GM18868 (cell line): ENCODE results near the gene MINK1.

Experiments
- ATAC-seq: cut with Tn5 transposase; IDR thresholded peaks from one replicate; pipeline ENCODE4 v1.9.1; 2021; ENCODE audit warnings: mild to moderate bottlenecking, moderate library complexity; ENCODE audit not compliant: unreplicated experiment

The MINK1 gene

DNA sequence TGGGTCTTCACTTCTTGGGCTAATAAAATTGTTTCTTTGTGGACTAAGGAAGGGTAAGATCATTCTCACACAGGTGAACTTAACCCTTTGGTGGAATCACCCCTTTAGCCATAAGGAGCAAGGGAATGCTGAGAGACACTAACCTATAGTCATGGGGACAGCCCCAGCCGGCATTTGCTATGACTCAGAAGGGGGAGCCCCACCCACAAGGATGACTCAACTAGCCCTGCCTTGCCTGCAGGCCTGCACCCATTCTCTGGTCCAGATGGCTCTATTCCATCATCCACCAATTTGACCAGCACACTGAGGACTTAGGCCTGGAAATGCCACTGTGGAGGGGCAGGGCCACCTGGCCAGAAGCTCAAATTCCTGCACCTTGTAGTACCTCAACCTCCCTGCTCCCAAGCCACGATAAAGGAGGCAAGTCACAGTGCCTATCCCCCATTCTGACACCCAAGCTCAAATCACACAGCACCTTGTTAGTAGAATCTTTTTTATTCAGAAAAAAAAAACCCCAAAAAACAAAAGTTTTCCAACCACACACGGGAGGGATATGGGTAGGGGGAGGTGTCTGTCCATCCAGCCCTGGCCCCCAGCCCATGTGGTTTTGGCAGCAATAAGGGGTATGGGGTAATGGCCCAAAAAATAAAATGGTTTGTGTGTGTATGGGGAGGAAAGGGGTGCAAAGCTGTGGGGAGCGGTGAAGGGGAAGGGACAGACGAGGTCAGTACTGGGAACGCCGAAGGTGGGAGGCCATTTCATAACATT lies 112.2 kb downstream of the MINK1 start:
- peak; percentile 29 for ATAC-seq

DNA sequence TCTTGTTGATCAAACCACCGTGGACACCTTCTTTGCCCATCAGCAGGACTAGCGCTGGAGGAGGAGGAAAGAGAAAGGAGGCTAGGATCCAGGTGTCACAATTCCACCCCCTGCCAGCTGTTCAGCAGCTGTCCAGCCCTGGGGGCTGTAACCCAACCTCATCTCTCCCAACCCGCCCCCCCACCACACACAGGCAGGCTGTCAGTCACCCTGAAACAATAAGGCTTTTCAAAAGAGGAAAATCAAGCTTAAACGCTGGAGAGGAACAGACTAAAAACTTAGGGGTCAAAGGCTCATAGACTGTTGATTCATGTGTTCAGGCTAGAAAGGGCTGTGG lies 112.8 kb downstream of the MINK1 start:
- ATAC-seq = no peak

- ATAC-seq = no peak
Measured at GRCh38 chr17:4946312-4946976, 113.3 kb downstream of the MINK1 start.

- ATAC-seq = no peak
Measured at GRCh38 chr17:4947010-4947410, 113.9 kb downstream of the MINK1 start.
